ENCODE results near the gene ZNF423.

The ZNF423 gene

GRCh38 chr16:49463529-49463928 is 392.4 kb downstream of the ZNF423 start:
- DNase-seq: no peak

DNA sequence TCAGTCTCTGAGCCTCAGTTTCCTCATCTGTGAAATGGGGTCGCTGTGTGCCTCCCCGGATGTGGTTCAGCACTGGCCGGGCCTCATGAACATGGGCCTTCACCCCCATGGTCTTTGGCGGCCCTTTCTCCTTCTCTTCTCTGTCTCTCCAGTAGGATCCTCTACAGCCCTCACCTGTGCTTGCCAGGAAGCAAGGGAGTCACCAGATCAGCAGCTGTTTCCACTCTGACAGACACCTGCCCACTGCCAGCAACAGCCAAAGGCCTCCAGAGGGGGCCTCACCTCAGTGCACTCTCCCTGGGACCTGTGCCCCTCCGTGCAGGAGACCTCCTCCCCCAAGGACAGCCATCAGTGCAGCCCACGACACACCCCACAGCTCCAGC is 392.9 kb downstream of the ZNF423 start:
- DNase-seq: no peak

GRCh38 chr16:49462362-49462988 is 393.4 kb downstream of the ZNF423 start:
- DNase-seq: no peak

DNA sequence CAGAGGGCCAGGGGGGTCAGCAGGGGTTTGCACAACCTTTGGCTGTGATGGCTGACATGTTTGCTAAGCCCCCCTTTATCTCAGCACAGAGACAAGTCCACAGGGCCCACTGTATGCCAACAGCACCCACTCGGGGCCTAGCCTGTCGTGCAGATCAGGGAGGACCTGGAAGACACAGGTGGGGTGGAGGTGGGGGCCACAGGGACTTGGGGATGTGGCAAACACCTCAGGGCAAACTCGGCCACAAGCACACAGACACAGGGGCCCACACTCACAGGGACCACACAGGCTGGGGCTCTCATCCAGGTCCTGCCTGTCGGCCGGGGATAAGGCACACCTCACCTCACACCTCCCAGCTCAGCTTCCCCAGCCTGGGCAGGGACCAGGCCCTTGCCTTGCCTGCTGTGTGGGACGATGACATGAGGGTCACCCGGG is 394.4 kb downstream of the ZNF423 start:
- DNase-seq: no peak

DNA sequence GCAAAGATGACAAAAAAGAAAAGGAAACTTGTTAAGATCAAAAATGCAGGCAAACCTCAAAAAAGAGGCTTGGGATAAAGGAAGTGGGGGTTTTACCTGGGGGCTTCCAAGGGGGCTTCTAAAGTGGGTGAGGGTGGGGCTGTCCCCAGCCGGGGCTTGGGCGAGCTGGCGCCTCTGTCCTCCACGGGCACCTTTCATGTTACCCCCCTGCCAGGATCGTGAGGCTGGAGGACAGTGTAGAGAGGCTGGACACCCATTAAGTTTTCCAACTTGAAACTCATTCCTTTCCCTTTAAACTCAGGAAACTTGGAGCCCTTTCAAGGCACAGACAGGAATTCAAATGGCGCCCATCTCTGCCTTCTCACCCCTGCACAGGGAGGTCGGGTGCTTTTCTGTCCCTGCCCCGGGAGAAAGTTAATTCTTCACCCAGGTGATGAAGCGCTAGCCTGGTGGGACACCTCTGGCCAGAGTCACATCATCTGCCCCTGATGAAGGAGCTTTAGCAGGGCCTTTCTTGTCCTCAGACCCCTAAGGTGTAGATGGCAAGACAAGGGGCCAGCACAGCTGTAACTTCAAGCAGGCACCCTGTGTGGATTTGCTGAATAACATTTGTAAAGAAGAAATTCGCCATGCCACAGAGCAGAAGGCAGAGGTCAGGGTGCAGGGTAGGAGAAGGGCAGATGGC is 395.0 kb downstream of the ZNF423 start:
- no peak for DNase-seq

- DNase-seq: no peak
These were observed 395.8 kb downstream of the ZNF423 start for GRCh38 chr16:49459953-49460735.

DNA sequence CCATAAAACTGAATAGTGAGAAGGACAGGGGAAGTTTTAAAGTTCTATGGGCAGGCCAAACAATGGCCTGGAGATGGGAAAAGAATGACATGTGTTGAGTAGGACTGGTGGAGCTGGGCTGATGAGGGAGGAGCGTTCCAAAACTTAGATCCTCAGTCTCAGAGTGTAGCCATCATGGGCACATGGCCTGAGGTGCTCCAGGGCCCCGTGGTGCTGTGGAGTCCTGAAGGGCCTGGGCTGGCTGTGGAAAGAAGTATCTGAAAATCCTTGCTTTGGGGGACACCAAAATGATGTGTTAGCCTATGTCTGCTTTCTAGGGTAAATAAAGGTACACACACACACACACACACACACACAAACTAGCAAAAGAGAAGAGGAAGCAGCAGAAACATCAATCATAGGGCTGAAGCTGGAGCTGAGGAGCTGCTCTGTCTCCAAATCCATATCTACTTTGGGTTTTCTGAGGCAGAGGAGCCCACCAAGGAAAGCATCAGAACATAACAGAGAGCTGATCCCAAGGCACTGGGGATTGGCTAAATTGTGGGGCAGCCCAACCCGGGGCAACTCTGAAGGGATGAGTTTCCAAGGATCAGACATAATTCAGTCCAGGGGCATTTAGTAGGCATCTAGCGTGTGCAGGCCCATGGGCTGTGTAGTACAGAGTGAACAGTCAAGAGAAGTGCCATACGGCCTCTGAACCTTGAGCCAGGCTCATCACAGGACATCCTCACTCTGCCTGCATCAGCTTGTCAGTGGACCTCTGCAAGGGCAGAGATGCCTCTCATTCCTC is 397.1 kb downstream of the ZNF423 start:
- DNase-seq: no peak

DNA sequence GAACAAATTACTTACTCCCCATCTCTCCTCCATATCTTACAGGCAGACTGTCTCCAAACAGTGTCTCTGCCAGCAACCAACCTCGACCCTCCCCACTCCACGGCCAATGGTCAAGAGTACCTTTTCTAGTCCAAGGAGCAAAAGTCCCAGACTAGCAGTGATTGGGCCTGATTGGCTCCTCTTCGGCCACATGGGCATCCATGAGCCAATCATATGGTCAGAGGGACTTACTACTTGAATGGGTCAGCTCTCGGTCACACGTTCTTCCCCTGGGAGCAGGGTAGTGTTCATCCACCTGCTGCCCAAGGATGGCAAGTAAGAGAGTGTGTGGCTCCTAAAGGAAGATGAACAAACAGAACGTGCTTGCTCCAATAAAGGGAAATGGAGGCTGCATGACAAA is 397.7 kb downstream of the ZNF423 start:
- DNase-seq: no peak

DNA sequence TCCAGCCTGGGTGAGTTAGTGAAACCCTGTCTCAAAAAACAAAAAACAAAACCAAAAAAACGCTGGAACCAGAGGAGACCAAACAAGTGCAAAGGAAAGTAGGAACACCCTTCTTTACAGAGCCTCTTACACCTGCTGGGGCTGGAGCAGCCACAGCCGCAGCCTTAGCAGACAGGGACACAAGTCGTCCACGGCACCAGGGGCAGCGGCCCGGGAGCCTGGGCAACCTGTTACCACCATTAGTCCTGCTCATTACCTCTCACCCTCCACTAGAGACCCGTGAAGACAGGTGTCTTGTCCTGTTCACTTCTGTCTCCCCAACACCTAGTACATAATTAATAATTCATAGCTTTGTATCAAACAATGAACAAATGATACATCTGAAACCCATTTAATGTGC is 398.7 kb downstream of the ZNF423 start:
- no peak for DNase-seq

DNA sequence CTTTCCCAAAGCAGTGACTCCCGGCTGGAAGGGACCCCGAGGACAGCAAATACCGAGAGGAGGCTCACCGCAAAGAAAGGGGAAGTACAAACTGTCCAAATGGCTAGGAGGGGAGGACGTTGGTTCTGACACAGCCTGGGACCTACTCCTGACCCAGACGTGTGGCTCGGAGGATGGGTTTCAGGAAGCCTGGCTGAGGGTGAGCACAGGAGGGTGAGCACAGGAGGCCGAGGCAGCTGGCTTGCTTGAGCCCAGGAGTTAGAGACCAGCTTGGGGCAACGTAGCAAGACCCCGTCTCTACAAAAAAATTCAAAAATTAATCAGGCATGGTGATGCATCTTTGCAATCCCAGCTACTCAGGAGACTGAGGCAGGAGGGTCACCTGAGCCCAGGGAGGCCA is 399.1 kb downstream of the ZNF423 start:
- DNase-seq: no peak

GRCh38 chr16:49455991-49456745 is 399.7 kb downstream of the ZNF423 start:
- no peak for DNase-seq

- no peak for DNase-seq
These were observed 400.5 kb downstream of the ZNF423 start for GRCh38 chr16:49455181-49455990.

DNA sequence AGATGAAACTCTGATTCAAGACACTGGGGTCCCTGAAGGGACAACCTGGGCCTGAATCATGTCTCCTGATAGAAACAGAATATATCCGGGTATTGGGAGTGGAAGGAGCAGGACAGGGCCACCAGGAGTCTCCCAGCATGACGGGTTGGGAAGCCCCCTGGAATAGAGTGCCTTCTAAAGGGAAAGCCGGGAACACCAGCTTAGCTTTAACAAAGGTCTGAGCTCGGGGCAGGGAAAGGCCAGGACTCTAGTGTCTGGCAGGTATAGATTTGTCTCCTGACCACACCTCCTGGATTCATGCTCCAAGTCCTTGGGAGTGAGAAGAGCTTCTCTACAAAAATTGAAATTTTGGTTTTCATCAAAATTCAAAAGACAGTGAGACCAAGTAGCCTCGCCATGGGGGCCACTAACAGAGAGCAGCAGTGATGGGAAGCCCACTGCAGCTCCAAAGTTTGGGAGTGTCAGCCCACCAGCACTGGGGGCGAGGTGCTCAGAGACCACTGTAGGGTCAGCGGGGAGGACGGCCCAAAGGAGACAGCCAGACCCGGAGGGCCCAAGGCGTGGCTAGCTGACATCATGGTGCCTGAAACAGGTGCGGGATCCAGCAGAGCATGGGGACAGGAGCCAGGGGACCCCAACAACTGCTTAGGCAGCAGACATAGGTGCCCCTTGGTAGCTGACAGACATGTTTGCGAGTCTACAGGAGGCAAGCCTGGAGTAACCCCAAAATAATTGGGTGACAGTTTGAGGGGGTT is 401.3 kb downstream of the ZNF423 start:
- no peak for DNase-seq

GRCh38 chr16:49453983-49454382 is 401.9 kb downstream of the ZNF423 start:
- no peak for DNase-seq

- DNase-seq: no peak
These were observed 402.9 kb downstream of the ZNF423 start for GRCh38 chr16:49453021-49453420.

GRCh38 chr16:49452578-49452977 is 403.3 kb downstream of the ZNF423 start:
- DNase-seq: no peak

- no peak for DNase-seq
These were observed 403.8 kb downstream of the ZNF423 start for GRCh38 chr16:49452108-49452507.

GRCh38 chr16:49446805-49447204 is 409.1 kb downstream of the ZNF423 start:
- DNase-seq: no peak

- no peak for DNase-seq
These were observed 412.3 kb downstream of the ZNF423 start for GRCh38 chr16:49443576-49443975.

GRCh38 chr16:49442805-49443204 is 413.1 kb downstream of the ZNF423 start:
- no peak for DNase-seq

DNA sequence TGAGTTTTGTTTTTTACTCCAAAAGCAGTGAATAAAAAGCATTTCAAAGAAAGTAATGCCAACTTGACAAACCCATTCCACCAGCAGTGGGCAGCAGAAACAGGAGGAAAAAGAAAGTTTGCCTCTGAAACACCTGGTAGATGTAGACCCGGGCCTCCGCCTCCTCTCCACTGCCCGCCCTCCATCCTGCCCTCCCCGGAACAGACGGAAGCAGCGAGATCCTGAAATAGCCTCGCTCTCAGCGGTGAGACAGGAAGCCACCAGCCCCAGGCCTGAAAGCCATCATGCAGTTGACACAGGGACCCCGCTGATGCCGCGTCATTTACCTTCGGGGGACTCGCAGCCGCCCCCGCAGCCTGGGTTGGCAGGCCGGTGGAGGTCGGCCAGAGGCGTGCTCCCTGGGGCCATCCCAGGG is 414.5 kb downstream of the ZNF423 start:
- no peak for DNase-seq
